ENCODE data around the gene RHBDL1. TPM values are rescaled to one million over a fixed set of nuclear protein-coding genes. Genes with fewer than 3 reads are reported as not detected.

Gene RHBDL1
- total and polyA plus RNA-seq, 5 donors from 2014 or later: 0.49 to 3.2 (median 1.2) TPM; not detected in 1

- ATAC-seq (ENCODE audit: low read depth in 2 of 2): no peak
- no peak for DNase-seq
- H3K4me1 Mint-ChIP-seq: peaks cover 0 to 9% (median 1%) of the 10 kb centered on the region in 4 donors
- H3K4me3 Mint-ChIP-seq: no peak overlapping the region
- no peaks in the 10 kb centered on the region for H3K36me3 ChIP-seq (ENCODE audit: control insufficient read depth, insufficient read depth, low read length)
- H3K27ac Mint-ChIP-seq: no peak overlapping the region
- no peaks in the 10 kb centered on the region for H3K36me3 Mint-ChIP-seq
- H3K4me1 ChIP-seq (ENCODE audit: control insufficient read depth, insufficient read depth, low read length, poor library complexity, severe bottlenecking): peaks cover 15% of the 10 kb centered on the region
- H3K9me3 ChIP-seq (ENCODE audit: control insufficient read depth in 2 of 2, low read length in 2 of 2): no peaks in the 10 kb centered on the region
- H3K27me3 ChIP-seq (ENCODE audit: control insufficient read depth, insufficient read depth, low read length): no peaks in the 10 kb centered on the region
- H3K27me3 Mint-ChIP-seq: no peaks in the 10 kb centered on the region
- H3K4me3 ChIP-seq (ENCODE audit: low read depth, low read length): no peak overlapping the region
- H3K27ac ChIP-seq (ENCODE audit: insufficient read depth, low read length, poor library complexity, severe bottlenecking): no peak overlapping the region
- H3K9me3 Mint-ChIP-seq: no peaks in the 10 kb centered on the region
These were observed 12.9 kb upstream of the RHBDL1 start for GRCh38 chr16:662597-662996.

DNA sequence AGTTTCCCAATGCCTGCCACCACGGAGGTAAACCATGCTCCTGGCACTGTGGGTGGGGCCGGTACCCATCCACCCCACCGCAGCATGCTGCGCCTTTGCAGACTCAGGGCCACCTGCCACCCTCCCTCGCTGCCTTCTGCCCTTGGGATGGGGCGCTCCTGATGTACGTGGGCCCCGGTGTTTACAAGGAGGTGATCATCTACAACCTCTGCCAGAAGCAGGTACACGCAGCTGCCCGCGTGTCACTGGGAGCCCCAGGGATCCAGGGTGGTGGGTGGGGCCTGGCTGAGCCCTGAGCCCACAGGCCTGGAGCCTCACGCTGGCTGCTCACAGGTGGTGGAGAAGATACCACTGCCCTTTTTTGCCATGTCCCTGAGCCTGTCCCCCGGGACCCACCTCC is 8.9 kb upstream of the RHBDL1 start:
- H3K36me3 ChIP-seq (ENCODE audit: control insufficient read depth, insufficient read depth, low read length): peaks cover 8% of the 10 kb centered on the region
- H3K4me1 ChIP-seq (ENCODE audit: control insufficient read depth, insufficient read depth, low read length, poor library complexity, severe bottlenecking): peaks cover 25% of the 10 kb centered on the region
- no peaks in the 10 kb centered on the region for H3K9me3 ChIP-seq (ENCODE audit: control insufficient read depth in 2 of 2, low read length in 2 of 2)
- H3K9me3 Mint-ChIP-seq: no peaks in the 10 kb centered on the region
- DNase-seq: no peak
- no peak overlapping the region for H3K4me3 Mint-ChIP-seq
- H3K27ac Mint-ChIP-seq: no peak overlapping the region
- no peaks in the 10 kb centered on the region for H3K27me3 ChIP-seq (ENCODE audit: control insufficient read depth, insufficient read depth, low read length)
- H3K27me3 Mint-ChIP-seq: no peaks in the 10 kb centered on the region
- no peaks in the 10 kb centered on the region for H3K36me3 Mint-ChIP-seq
- ATAC-seq (ENCODE audit: low read depth in 2 of 2): no peak
- no peak overlapping the region for H3K27ac ChIP-seq (ENCODE audit: insufficient read depth, low read length, poor library complexity, severe bottlenecking)
- no peak overlapping the region for H3K4me3 ChIP-seq (ENCODE audit: low read depth, low read length)
- H3K4me1 Mint-ChIP-seq: peaks cover 0 to 15% (median 2%) of the 10 kb centered on the region in 4 donors

DNA sequence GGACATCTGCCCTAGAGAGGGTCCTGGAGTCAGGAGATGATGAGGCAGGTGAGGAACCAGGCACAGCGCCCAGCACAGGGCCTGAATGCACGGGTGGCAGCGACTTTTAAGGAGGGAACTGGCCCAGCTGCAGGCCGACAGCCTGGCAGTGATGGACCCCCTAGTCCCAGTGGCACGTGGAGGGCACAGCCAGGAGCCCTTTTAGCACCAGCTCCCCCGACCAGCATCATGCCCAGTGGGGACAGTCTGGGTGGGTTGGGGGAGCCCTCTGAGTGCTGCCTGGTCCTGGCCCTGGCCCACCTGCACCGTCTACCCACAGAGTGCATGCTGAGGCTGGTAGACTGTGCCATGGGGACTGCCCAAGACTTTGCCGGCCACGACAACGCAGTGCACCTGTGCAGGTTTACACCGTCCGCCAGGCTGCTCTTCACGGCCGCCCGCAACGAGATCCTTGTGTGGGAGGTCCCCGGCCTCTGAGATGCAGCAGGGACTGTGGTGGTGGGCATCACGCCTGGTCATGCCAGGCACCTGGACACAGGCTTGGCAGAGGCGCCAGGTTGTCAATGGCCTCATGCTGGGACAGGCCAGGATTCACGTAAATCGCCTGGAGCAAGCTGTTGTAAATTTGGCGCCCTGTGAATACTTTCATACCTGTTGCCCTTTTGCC is 8.2 kb upstream of the RHBDL1 start:
- ATAC-seq (ENCODE audit: low read depth in 2 of 2): no peak
- Mint-ChIP-seq H3K4me1 (peaks cover 0 to 15% (median 2%) of the 10 kb centered on the region in 4 donors), H3K4me3 (peak overlapping the region; percentile 78 to 89 (median 84)), H3K27me3 (no peaks in the 10 kb centered on the region), H3K27ac (peak overlapping the region; percentile 74 to 87 (median 79)), H3K9me3 (no peaks in the 10 kb centered on the region), H3K36me3 (no peaks in the 10 kb centered on the region)
- H3K36me3 ChIP-seq (ENCODE audit: control insufficient read depth, insufficient read depth, low read length): peaks cover 12% of the 10 kb centered on the region
- H3K9me3 ChIP-seq (ENCODE audit: control insufficient read depth in 2 of 2, low read length in 2 of 2): no peaks in the 10 kb centered on the region
- H3K27ac ChIP-seq (ENCODE audit: insufficient read depth, low read length, poor library complexity, severe bottlenecking): peak overlapping the region; percentile 75
- H3K27me3 ChIP-seq (ENCODE audit: control insufficient read depth, insufficient read depth, low read length): no peaks in the 10 kb centered on the region
- H3K4me3 ChIP-seq (ENCODE audit: low read depth, low read length): peak overlapping the region; percentile 64
- H3K4me1 ChIP-seq (ENCODE audit: control insufficient read depth, insufficient read depth, low read length, poor library complexity, severe bottlenecking): peaks cover 25% of the 10 kb centered on the region
- DNase-seq: no peak

DNA sequence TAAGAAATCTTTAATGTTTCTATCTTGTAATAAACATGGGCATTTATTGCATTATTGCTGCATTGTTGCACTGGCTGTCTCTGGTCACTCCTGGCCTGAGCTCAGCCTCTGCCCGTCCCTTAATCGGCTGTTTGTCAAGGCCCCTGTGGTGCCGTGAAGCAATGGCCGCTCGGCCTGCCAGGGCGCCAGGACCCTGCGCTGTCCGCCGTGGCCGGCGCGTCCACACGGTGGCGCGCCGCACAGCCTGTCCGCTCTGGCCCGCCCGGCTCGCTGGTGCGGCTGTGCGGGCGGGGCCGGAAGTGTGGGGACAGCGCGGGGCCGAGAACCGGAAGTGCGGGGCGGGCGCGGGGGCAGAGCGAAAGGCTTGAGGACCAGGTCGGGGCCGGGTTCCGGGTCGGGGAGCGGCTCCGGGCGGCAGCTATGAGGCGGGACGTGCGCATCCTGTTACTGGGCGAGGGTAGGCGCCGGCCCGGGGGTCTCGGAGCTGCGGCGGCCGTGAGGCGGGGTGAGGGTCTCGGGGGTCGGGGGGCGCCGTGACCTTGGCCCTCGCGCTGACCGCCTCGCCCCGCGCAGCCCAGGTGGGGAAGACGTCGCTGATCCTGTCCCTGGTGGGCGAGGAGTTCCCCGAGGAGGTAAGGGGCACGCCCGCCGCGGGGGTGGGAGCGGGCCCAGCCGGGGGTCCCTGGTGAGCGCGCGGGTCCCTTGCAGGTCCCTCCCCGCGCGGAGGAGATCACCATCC is 7.5 kb upstream of the RHBDL1 start, which contains the start of gene RHOT2:
Gene RHOT2, plus strand, starts transcription at position 353 of the 739 bp plus-strand sequence. Its CDS starts 68 bp downstream, at position 421.
- Mint-ChIP-seq H3K27me3 (no peaks in the 10 kb centered on the region), H3K4me3 (peak within 1 kb of the TSS; percentile 78 to 91 (median 84)), H3K9me3 (no peaks in the 10 kb centered on the region), H3K27ac (peak within 1 kb of the TSS; percentile 74 to 87 (median 79)), H3K36me3 (no peaks in the 10 kb centered on the region), H3K4me1 (peaks cover 0 to 14% (median 2%) of the 10 kb centered on the region in 4 donors)
- peak within 1 kb of the TSS; percentile 75 for H3K27ac ChIP-seq (ENCODE audit: insufficient read depth, low read length, poor library complexity, severe bottlenecking)
- peaks cover 16% of the 10 kb centered on the region for H3K36me3 ChIP-seq (ENCODE audit: control insufficient read depth, insufficient read depth, low read length)
- DNase-seq (peak; percentile 86 to 96 (median 93)), ATAC-seq (ENCODE audit: low read depth in 2 of 2) (peak; percentile 96 to 98)
- no peaks in the 10 kb centered on the region for H3K27me3 ChIP-seq (ENCODE audit: control insufficient read depth, insufficient read depth, low read length)
- peak within 1 kb of the TSS; percentile 64 for H3K4me3 ChIP-seq (ENCODE audit: low read depth, low read length)
- no peaks in the 10 kb centered on the region for H3K9me3 ChIP-seq (ENCODE audit: control insufficient read depth in 2 of 2, low read length in 2 of 2)
- peaks cover 25% of the 10 kb centered on the region for H3K4me1 ChIP-seq (ENCODE audit: control insufficient read depth, insufficient read depth, low read length, poor library complexity, severe bottlenecking)

GRCh38 chr16:668519-669171 is 6.8 kb upstream of the RHBDL1 start:
- Histone ChIP-seq H3K9me3 (ENCODE audit: control insufficient read depth in 2 of 2, low read length in 2 of 2) (no peaks in the 10 kb centered on the region), H3K27me3 (ENCODE audit: control insufficient read depth, insufficient read depth, low read length) (no peaks in the 10 kb centered on the region), H3K27ac (ENCODE audit: insufficient read depth, low read length, poor library complexity, severe bottlenecking) (peak overlapping the region; percentile 75), H3K4me3 (ENCODE audit: low read depth, low read length) (no peak overlapping the region), H3K36me3 (ENCODE audit: control insufficient read depth, insufficient read depth, low read length) (peaks cover 17% of the 10 kb centered on the region), H3K4me1 (ENCODE audit: control insufficient read depth, insufficient read depth, low read length, poor library complexity, severe bottlenecking) (peaks cover 25% of the 10 kb centered on the region)
- DNase-seq (no peak), ATAC-seq (ENCODE audit: low read depth in 2 of 2) (no peak)
- Mint-ChIP-seq H3K9me3 (no peaks in the 10 kb centered on the region), H3K27ac (peak overlapping the region in 1 of 3 donors; percentile 67), H3K4me1 (peaks cover 0 to 12% (median 2%) of the 10 kb centered on the region in 4 donors), H3K4me3 (peak overlapping the region in 3 of 4 donors; percentile 75 to 91 (median 78)), H3K36me3 (no peaks in the 10 kb centered on the region), H3K27me3 (no peaks in the 10 kb centered on the region)

DNA sequence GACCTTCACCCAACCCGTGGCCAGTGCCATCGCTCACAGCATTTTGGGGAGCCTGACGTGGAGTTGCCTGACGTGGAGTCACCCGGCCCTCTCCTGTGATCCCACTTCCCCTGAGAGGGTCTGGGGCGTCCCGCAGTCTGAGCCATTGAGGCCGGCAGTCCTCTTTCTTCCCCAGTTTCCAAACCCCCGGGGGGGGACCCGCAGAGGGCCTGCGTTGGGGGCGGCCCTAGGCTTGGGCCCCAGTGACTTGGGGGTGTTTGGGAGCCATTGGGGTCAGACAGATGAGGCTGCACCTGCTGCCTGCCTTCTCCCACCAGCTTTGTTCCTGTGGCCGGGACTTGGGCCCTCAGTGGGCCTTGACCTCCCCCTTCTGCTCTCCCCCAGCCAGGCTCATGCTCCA is 5.8 kb upstream of the RHBDL1 start:
- H3K36me3 ChIP-seq (ENCODE audit: control insufficient read depth, insufficient read depth, low read length): peaks cover 17% of the 10 kb centered on the region
- peak overlapping the region; percentile 38 to 75 (median 60) for H3K4me3 Mint-ChIP-seq
- peaks cover 26% of the 10 kb centered on the region for H3K4me1 ChIP-seq (ENCODE audit: control insufficient read depth, insufficient read depth, low read length, poor library complexity, severe bottlenecking)
- peaks cover 0 to 13% (median 2%) of the 10 kb centered on the region in 4 donors for H3K4me1 Mint-ChIP-seq
- H3K9me3 ChIP-seq (ENCODE audit: control insufficient read depth in 2 of 2, low read length in 2 of 2): no peaks in the 10 kb centered on the region
- no peak for DNase-seq
- H3K27me3 ChIP-seq (ENCODE audit: control insufficient read depth, insufficient read depth, low read length): no peaks in the 10 kb centered on the region
- H3K9me3 Mint-ChIP-seq: no peaks in the 10 kb centered on the region
- H3K36me3 Mint-ChIP-seq: no peaks in the 10 kb centered on the region
- no peaks in the 10 kb centered on the region for H3K27me3 Mint-ChIP-seq
- H3K27ac Mint-ChIP-seq: peak overlapping the region in 1 of 3 donors; percentile 65
- H3K4me3 ChIP-seq (ENCODE audit: low read depth, low read length): no peak overlapping the region
- H3K27ac ChIP-seq (ENCODE audit: insufficient read depth, low read length, poor library complexity, severe bottlenecking): no peak overlapping the region
- ATAC-seq (ENCODE audit: low read depth in 2 of 2): no peak

DNA sequence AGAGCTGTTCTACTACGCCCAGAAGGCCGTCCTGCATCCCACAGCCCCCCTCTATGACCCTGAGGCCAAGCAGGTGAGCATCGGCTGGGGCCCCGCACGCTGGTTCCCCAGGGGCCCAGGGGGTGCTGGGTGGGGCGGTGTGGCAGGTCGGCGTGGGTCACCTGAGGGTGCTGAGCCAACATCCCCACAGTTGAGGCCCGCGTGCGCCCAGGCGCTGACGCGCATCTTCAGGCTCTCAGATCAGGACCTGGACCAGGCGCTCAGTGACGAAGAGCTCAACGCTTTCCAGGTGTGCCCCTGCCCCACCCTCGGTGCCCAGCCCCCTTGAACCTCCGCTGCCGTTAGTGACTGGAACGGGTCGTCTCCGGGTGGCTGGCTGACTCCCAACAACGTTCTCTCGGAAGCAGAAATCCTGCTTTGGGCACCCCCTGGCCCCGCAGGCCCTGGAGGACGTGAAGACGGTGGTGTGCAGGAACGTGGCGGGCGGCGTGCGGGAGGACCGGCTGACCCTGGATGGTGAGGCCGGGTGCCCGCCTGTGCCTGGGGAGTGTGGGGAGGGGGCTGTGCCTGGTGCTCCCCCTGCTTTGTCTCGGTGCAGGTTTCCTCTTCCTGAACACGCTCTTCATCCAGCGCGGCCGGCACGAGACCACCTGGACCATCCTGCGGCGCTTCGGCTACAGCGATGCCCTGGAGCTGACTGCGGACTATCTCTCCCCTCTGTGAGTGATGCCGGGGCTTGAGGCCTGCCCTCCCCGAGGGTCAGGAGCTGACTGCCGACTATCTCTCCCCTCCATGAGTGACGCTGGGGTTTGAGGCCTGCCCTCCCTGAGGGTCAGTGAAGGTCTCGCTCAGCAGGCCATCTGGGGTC is 4.8 kb upstream of the RHBDL1 start:
- Mint-ChIP-seq H3K27ac (no peak overlapping the region), H3K4me1 (peaks cover 0 to 20% (median 2%) of the 10 kb centered on the region in 4 donors), H3K9me3 (no peaks in the 10 kb centered on the region), H3K4me3 (peak overlapping the region in 3 of 4 donors; percentile 66 to 71 (median 67)), H3K27me3 (no peaks in the 10 kb centered on the region), H3K36me3 (no peaks in the 10 kb centered on the region)
- no peaks in the 10 kb centered on the region for H3K27me3 ChIP-seq (ENCODE audit: control insufficient read depth, insufficient read depth, low read length)
- H3K9me3 ChIP-seq (ENCODE audit: control insufficient read depth in 2 of 2, low read length in 2 of 2): no peaks in the 10 kb centered on the region
- no peak overlapping the region for H3K27ac ChIP-seq (ENCODE audit: insufficient read depth, low read length, poor library complexity, severe bottlenecking)
- H3K4me3 ChIP-seq (ENCODE audit: low read depth, low read length): no peak overlapping the region
- ATAC-seq (ENCODE audit: low read depth in 2 of 2): no peak
- peaks cover 17% of the 10 kb centered on the region for H3K36me3 ChIP-seq (ENCODE audit: control insufficient read depth, insufficient read depth, low read length)
- no peak for DNase-seq
- peaks cover 36% of the 10 kb centered on the region for H3K4me1 ChIP-seq (ENCODE audit: control insufficient read depth, insufficient read depth, low read length, poor library complexity, severe bottlenecking)

All from CD4-positive, CD25-positive, alpha-beta regulatory T cell (primary cell).